ENCODE data around the gene TBC1D5.

GRCh38 chr3:17238023-17238422 is 504.4 kb downstream of the TBC1D5 start:
- no peak for TF ChIP-seq CTCF (IDR thresholded peaks at IDR 0.05; ENCODE audit: low read depth, low read length, poor library complexity, severe bottlenecking)
- TF ChIP-seq EZH2phosphoT487 (IDR thresholded peaks at IDR 0.05; ENCODE audit: borderline replicate concordance, low read length) = no peak
